HepG2 (cell line): ENCODE measurements around the gene GALR3. TPM values are rescaled to one million over a fixed set of nuclear protein-coding genes. Genes with fewer than 3 reads are reported as not detected.
A peak's percentile ranks its signal among the peaks of the same experiment; 100 is the strongest.

Source experiments
- CEBPB ChIP-seq: IDR thresholded peaks from 2 replicates; pipeline ENCODE4 v1.6.1; 2011; ENCODE audit warnings: low read depth, low read length, improper control_type of control experiment, borderline replicate concordance
- CHCHD3 ChIP-seq: sonication (generic); formaldehyde crosslinking; IDR thresholded peaks from 2 replicates; pipeline ENCODE4 v1.8.0; 2022; ENCODE audit warnings: mild to moderate bottlenecking, missing genetic modification reagents, moderate library complexity
- CREBL2 ChIP-seq: sonication (generic); formaldehyde crosslinking; IDR thresholded peaks from 2 replicates; pipeline ENCODE4 v1.8.1; 2023; ENCODE audit warnings: missing genetic modification reagents, mild to moderate bottlenecking, borderline replicate concordance
- DMAP1 ChIP-seq: IDR thresholded peaks from 2 replicates; pipeline ENCODE4 v1.6.1; 2016
- FIP1L1 ChIP-seq: fragments of 200-400 bp; formaldehyde crosslinking; IDR thresholded peaks from 2 replicates; pipeline ENCODE4 v1.6.1; 2018; ENCODE audit warnings: low read depth, mild to moderate bottlenecking, low read length, moderate library complexity, borderline replicate concordance; ENCODE audit not compliant: insufficient read depth
- HNRNPH1 ChIP-seq: fragments of 200-400 bp; formaldehyde crosslinking; optimal IDR thresholded peaks from 2 replicates; pipeline ENCODE3; 2017; ENCODE audit warnings: mild to moderate bottlenecking, low read depth, low read length
- KDM4B ChIP-seq: sonication (generic); formaldehyde crosslinking; IDR thresholded peaks from 2 replicates; pipeline ENCODE4 v1.4.0; 2020; ENCODE audit warnings: missing genetic modification reagents
- NR2C2 ChIP-seq: sonication (generic); formaldehyde crosslinking; IDR thresholded peaks from 2 replicates; pipeline ENCODE4 v1.4.0; 2020; ENCODE audit warnings: missing genetic modification reagents, mild to moderate bottlenecking, moderate library complexity, borderline replicate concordance
- PCBP1 ChIP-seq: fragments of 200-400 bp; formaldehyde crosslinking; IDR thresholded peaks from 2 replicates; pipeline ENCODE4 v1.6.1; 2017; ENCODE audit warnings: mild to moderate bottlenecking, low read depth, low read length, borderline replicate concordance
- SSRP1 ChIP-seq: IDR thresholded peaks from 2 replicates; pipeline ENCODE4 v1.6.1; 2016; ENCODE audit warnings: control low read depth
- TFAP4 ChIP-seq: sonication (generic); IDR thresholded peaks from 2 replicates; pipeline ENCODE4 v1.6.1; 2016; ENCODE audit warnings: low read depth, borderline replicate concordance
- YY1 ChIP-seq: IDR thresholded peaks from 2 replicates; pipeline ENCODE4 v1.6.1; 2011; ENCODE audit warnings: low read length, low read depth, moderate library complexity, mild to moderate bottlenecking; ENCODE audit not compliant: insufficient read depth, insufficient replicate concordance
- ZBTB26 ChIP-seq: IDR thresholded peaks from 2 replicates; pipeline ENCODE4 v1.6.1; 2016; ENCODE audit warnings: missing compliant biosample characterization, missing genetic modification reagents, borderline replicate concordance
- ZMYM3 ChIP-seq: sonication (generic); formaldehyde crosslinking; IDR thresholded peaks from 2 replicates; pipeline ENCODE4 v1.5.1; 2020; ENCODE audit warnings: mild to moderate bottlenecking, missing genetic modification reagents
- ZNF280D ChIP-seq: sonication (generic); formaldehyde crosslinking; IDR thresholded peaks from 2 replicates; pipeline ENCODE4 v1.5.1; 2020; ENCODE audit warnings: mild to moderate bottlenecking, missing genetic modification reagents
- ZNF33A ChIP-seq: sonication (generic); formaldehyde crosslinking; IDR thresholded peaks from 2 replicates; pipeline ENCODE4 v1.5.1; 2020; ENCODE audit warnings: missing genetic modification reagents, mild to moderate bottlenecking, moderate library complexity, borderline replicate concordance
- ZNF564 ChIP-seq: sonication (generic); formaldehyde crosslinking; IDR thresholded peaks from 2 replicates; pipeline ENCODE4 v1.8.1; 2023; ENCODE audit warnings: mild to moderate bottlenecking, missing genetic modification reagents
- ZNF605 ChIP-seq: sonication (generic); formaldehyde crosslinking; IDR thresholded peaks from 2 replicates; pipeline ENCODE4 v1.8.0; 2022; ENCODE audit warnings: mild to moderate bottlenecking, missing genetic modification reagents
- ZNF841 ChIP-seq: sonication (generic); formaldehyde crosslinking; IDR thresholded peaks from 2 replicates; pipeline ENCODE4 v1.8.1; 2023; ENCODE audit warnings: missing genetic modification reagents, borderline replicate concordance
- polyA plus RNA-seq, 8 experiments: library from polyadenylated mRNA; depleted of rRNA in 3 of 8; stranded (reverse) in 7 of 8; unstranded in 1 of 8; fragments of >200 nt; fragmentation: Illumina TruSeq in 4 of 8; extraction: Trizol in 4 of 8; gene quantifications; 2 replicates each; pipeline versions ENCODE4 v1.2.1 to v1.2.3, GENCODE V29; 2011 to 2016; ENCODE audit warnings: low read depth in 4 of 8, missing spikeins in 1 of 8, mixed read lengths in 1 of 8; ENCODE audit not compliant: insufficient read depth in 1 of 8
- total RNA-seq, 5 experiments: library from RNA; depleted of rRNA; stranded (reverse); fragments of >200 nt; fragmentation: Illumina TruSeq; extraction: Trizol; gene quantifications; 2 replicates each; pipeline ENCODE4 v1.2.3, GENCODE V29; 2016; ENCODE audit warnings: low read depth in 1 of 5
- TF ChIP-seq, protein P1 (sequence below): sonication (generic); formaldehyde crosslinking; IDR thresholded peaks from 2 replicates; pipeline ENCODE4 v1.5.1; 2020; ENCODE audit warnings: mild to moderate bottlenecking, missing genetic modification reagents, borderline replicate concordance
- TF ChIP-seq, protein P2 (sequence below): sonication (generic); formaldehyde crosslinking; IDR thresholded peaks from 2 replicates; pipeline ENCODE4 v1.5.1; 2020; ENCODE audit warnings: missing genetic modification reagents, mild to moderate bottlenecking, borderline replicate concordance

Gene GALR3
- total and polyA plus RNA-seq, 2 of the 13 experiments (the other 11 are each of a cell fraction or from before 2014, with no cell fraction given) = 0.13 TPM; not detected in 1

GRCh38 chr22:37784829-37785495, 38.2 kb upstream of the GALR3 start (continued):
- TF ChIP-seq ZMYM3 (CRISPR knock-in tag) = peak; percentile 50; the same call in 1 of the 2 replicates
- TF ChIP-seq CREBL2 (CRISPR knock-in tag) = no peak
- TF ChIP-seq, protein P1, sequence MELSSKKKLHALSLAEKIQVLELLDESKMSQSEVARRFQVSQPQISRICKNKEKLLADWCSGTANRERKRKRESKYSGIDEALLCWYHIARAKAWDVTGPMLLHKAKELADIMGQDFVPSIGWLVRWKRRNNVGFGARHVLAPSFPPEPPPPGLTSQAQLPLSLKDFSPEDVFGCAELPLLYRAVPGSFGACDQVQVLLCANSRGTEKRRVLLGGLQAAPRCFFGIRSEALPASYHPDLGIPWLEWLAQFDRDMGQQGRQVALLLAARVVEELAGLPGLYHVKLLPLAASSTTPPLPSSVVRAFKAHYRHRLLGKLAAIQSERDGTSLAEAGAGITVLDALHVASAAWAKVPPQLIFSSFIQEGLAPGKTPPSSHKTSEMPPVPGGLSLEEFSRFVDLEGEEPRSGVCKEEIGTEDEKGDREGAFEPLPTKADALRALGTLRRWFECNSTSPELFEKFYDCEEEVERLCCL (CRISPR knock-in tag) = no peak
- TF ChIP-seq ZNF605 (CRISPR knock-in tag) = no peak
- no peak for TF ChIP-seq TFAP4
- TF ChIP-seq FIP1L1 = no peak
- TF ChIP-seq ZNF280D (CRISPR knock-in tag) = no peak
- TF ChIP-seq PCBP1 = no peak
- TF ChIP-seq ZNF564 (CRISPR knock-in tag) = no peak
- no peak for TF ChIP-seq ZNF33A (CRISPR knock-in tag)
- TF ChIP-seq NR2C2 (CRISPR knock-in tag) = no peak
- TF ChIP-seq YY1 = no peak
- no peak for TF ChIP-seq HNRNPH1
- peak; percentile 83 for TF ChIP-seq CEBPB
- TF ChIP-seq ZNF841 = no peak
- TF ChIP-seq, protein P2, sequence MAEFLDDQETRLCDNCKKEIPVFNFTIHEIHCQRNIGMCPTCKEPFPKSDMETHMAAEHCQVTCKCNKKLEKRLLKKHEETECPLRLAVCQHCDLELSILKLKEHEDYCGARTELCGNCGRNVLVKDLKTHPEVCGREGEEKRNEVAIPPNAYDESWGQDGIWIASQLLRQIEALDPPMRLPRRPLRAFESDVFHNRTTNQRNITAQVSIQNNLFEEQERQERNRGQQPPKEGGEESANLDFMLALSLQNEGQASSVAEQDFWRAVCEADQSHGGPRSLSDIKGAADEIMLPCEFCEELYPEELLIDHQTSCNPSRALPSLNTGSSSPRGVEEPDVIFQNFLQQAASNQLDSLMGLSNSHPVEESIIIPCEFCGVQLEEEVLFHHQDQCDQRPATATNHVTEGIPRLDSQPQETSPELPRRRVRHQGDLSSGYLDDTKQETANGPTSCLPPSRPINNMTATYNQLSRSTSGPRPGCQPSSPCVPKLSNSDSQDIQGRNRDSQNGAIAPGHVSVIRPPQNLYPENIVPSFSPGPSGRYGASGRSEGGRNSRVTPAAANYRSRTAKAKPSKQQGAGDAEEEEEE (CRISPR knock-in tag) = no peak
- TF ChIP-seq CHCHD3 (CRISPR knock-in tag) = no peak
- TF ChIP-seq DMAP1 = no peak
- TF ChIP-seq ZBTB26 (CRISPR knock-in tag) = no peak
- TF ChIP-seq SSRP1 (CRISPR knock-in tag) = no peak
- no peak for TF ChIP-seq KDM4B (CRISPR knock-in tag)
